Middle frontal gyrus (tissue), 1 donor: ENCODE measurements around the gene ACTN2.

ENCODE experiments used
- DNase-seq: peaks from one replicate; pipeline ENCODE4 v3.0.0-alpha.2; 2015; ENCODE audit warnings: low spot score; ENCODE audit errors: extremely low spot score

The ACTN2 gene

DNA sequence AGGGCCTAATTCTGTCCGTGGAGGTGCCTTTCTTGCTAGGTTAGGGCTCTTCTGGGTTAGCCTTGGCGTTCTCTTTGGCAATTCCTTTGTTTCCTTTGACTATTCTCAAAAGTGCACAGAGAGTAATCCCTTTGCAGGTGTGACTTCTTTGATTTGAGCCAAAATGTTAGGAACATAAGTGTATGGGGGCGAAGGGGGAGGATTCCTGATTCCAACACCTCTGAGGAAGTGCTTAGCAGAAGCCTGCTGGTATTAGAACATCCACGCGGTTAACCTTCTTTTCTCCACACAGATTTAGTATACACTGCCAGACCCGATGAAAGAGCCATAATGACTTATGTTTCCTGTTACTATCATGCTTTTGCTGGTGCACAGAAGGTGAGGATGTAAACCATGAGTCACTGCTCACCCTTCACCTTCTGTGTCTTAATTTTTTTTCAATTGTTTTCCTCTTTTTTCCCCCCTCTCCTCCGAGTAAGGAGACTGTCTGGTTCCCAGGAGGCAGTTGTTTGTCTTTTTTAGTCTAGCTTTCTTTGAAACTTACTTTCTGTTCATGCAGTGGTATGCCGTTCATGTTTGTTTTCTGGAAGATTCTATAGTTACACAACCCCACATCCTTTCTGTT, 48.0 kb downstream of the ACTN2 start:
- DNase-seq: no peak

DNA sequence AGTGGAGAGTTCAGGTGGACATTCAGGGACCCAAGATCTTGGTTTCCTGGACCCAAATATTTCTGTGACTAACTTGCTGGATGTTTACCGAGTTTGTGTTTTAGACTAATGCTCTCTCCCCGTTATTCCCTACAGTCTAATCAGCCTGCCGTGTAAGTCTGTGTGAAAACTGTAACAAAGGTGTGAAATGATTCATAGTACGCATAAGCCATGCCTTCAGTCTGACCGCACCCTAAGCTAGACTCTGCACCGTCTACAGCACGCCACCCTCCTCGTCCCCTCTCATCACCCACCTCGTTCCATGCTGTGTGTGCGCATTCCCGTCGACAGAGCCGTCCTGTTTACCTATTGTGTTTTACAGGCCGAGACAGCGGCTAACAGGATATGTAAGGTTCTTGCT, 50.5 kb downstream of the ACTN2 start:
- no peak for DNase-seq

DNA sequence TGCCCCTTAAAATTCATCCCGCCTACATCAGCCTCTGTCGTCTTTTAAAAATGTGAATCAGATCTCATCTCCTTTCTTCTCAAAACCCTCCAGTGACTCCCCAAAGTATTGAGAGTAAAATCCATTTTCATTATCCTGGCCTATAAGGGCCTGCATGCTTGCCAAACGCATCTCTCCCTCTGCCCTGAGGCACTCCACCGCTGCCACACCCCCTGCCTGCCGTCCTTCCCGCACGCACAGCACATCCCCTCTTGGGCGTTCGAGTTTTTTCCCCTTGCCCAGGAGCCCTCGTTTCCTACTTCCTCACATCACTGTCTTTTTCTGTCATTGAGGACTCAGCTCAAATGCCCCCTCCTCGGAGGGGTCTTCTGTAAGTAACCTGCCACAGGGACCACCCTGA, 55.5 kb downstream of the ACTN2 start:
- DNase-seq: no peak

DNA sequence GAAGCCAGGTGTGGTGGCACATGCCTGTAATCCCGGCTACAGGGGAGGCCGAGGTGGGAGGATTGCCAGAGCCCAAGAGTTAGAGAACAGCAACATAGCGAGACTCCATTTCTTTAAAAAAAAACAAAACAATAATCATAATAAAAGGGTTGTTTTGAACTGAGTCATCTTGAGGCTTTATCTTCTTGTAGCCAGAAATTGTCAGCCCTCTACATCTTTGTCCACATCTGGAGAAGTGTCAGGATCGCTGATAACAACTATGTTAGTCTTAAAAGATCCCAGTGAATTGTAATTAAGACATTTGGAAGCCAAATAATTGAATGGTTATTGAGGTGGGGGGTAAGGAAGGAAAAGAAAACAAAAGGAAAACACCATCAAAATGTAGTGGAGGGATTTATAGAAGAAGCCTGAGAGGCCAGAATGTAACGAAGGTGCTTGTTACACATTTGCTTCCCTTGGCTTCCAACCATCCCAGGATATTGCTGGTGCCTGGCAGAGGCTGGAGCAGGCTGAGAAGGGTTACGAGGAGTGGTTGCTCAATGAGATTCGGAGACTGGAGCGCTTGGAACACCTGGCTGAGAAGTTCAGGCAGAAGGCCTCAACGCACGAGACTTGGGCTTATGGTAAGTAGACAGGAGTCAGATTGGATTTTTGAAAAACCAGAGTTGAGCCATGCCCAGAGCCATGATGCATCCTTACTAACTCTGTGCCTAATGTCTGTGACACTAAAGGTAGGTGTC, 56.3 kb downstream of the ACTN2 start:
- no peak for DNase-seq

DNA sequence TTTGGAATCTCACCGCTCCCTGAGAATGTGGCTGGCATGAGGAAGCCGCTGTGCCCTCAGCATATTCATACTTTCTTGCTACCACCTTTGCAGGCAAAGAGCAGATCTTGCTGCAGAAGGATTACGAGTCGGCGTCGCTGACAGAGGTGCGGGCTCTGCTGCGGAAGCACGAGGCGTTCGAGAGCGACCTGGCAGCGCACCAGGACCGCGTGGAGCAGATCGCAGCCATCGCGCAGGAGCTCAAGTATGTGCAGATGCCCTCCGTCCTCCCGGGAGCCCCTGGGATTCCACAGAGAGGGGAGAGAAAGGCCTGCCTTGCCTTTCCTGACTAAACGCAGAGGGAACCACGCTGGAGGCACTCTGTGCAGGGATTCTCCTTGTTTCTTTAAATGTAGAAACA, 58.2 kb downstream of the ACTN2 start:
- DNase-seq: no peak

DNA sequence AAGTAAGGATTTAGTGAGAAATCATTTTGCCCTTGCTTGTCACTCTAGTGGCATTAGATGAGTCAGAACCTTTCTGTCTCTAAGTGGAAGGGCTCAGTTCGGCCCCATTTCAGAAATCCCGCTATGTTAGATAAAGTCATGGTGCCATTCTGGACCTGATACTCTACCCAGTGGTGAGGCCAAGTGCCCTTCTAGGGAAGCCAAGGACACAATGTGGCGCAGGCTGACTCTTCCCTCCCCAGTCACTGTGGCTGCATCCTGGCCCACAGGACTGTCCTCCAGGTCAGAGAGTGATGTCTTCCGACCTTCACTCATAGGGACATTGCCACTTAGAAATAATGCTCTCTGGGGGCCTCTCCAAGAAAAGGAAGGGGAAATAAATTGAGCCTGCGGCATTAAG, 60.5 kb downstream of the ACTN2 start:
- no peak for DNase-seq

DNA sequence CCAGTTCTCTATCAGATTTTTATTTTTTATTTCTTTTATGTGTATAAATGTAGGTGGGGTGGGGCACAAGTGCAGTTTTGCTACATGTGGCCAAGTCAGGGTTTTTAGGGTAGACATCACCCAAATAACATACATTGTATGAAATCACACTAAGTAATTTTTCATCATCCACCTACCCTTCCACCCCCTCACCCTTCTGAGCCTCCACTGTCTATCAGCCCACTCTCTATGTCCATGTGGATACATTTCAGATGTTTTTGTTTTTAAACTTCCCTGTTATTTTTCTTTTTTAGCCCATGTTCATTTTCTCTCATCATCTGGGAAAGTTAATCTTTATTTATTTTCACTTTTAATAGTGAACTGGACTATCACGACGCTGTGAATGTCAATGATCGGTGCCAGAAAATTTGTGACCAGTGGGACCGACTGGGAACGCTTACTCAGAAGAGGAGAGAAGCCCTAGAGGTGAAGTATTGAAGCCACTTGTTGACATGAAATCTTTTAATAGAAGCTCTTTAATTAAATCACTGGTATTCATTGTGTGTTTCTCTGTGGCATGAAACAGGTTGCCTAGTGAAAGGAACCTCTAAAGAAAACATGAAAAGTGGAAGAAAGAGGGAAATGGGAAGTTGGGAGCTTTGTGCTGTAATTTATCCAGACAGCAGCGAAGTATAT, 61.1 kb downstream of the ACTN2 start:
- no peak for DNase-seq

DNA sequence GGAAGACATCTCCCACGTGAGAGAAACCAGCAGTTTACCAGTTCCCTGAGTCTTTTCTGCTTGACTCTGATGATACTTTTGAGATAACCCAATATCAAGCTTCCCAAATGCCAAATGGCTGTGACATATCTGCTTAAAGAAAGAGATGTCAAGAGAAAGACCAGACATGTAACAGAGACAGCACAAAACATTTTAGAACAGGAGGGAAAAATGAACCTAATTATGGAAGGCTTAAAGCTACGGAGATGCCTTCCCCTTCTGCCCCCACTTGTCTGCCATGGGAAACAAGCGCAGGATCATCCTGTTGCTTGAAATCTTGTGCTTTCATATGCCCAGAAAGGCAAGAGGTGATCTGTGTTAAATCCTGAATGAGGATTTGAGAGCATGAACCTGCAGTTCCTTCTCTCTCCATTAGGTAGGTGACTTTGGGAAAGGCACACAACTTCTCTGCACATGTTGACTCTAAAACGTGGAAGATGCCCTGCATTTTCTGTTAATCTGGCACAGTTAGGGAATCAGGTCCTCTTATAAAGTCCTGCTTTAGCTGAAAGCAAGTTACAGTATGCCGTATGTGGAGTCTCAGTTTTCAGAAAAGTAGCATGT, 62.1 kb downstream of the ACTN2 start:
- DNase-seq: no peak

DNA sequence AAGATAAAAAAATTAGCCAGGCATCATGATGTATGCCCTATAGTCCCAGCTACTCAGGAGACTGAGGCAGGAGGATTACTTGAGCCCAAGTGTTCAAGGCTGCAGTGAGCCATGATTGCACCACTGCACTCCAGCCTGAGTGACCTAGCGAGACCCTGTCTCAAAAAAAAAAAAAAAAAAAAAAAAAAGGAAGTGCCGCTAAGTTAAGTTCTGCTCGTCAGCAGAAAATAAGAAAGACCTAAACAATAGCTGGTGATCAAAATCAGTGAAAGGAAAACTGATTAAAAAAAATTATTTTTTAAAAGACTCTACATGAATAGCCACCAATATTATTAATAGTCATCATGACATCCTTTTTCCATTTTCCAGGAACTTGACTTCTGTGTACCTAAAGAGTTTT, 64.6 kb downstream of the ACTN2 start:
- DNase-seq: no peak

DNA sequence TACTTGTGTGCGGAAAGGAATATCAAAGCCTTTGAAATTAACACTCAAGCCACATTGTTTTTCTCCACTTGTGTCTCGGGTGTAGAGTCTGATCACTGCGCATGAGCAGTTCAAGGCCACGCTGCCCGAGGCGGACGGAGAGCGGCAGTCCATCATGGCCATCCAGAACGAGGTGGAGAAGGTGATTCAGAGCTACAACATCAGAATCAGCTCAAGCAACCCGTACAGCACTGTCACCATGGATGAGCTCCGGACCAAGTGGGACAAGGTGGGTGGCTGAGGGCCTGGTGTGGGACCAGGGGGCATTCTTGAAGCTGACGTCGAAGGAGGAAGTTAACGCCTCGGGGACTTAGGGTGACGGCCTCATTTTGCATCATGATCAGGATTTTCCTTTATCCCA, 65.1 kb downstream of the ACTN2 start:
- no peak for DNase-seq

DNA sequence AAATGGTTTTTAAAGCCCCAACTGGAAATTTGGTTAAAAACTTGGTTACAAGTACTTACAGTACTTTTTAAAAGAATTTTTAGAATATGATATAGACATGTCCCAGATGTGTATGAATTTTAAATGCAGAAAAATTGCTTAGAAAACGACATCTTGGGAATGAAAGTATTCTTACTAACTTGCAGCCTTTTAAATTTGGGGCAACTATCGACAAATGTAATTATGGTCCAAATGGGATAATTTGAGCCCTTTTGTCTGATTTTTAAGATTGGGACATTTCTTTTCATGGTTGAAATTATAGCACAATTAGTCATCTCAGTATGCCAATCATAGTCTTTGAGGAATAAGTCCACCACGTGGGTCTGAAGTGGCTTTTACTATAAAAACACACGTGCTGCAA, 65.6 kb downstream of the ACTN2 start:
- DNase-seq: no peak

DNA sequence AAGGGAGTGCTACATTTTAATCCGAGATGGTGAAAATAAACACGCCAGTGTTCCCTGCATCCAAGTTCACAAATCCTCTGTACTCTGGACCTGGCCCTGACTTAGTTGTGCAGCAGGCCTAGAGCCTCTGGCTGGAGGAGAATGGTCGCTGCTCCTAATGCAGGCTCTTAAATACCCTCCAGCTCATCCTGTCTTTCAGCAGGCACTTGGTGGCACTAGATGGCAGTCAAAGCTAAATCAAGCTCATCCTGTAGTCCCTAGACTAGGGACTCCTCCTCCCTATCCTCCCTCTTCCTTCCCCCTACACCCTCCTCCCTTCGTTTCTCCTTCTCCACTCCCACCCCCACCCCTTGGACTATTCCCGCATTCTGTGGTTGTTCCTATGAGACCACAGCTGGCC, 67.2 kb downstream of the ACTN2 start:
- peak; percentile 6 for DNase-seq

DNA sequence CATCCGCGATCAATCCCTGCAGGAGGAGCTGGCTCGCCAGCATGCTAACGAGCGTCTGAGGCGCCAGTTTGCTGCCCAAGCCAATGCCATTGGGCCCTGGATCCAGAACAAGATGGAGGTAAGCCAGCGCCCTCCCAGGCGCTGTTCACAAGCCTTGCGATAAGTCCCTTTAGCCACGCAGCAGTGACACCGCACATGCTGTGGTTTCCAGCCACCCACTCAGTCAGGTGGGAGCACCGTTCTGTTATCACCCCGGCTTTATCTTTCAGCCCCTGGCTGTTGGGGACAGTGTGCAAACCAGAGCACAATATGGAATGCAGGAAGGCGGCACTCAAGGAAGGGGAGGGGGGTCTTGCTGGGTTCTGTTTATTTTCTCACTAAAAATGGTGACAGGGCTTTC, 67.7 kb downstream of the ACTN2 start:
- no peak for DNase-seq

DNA sequence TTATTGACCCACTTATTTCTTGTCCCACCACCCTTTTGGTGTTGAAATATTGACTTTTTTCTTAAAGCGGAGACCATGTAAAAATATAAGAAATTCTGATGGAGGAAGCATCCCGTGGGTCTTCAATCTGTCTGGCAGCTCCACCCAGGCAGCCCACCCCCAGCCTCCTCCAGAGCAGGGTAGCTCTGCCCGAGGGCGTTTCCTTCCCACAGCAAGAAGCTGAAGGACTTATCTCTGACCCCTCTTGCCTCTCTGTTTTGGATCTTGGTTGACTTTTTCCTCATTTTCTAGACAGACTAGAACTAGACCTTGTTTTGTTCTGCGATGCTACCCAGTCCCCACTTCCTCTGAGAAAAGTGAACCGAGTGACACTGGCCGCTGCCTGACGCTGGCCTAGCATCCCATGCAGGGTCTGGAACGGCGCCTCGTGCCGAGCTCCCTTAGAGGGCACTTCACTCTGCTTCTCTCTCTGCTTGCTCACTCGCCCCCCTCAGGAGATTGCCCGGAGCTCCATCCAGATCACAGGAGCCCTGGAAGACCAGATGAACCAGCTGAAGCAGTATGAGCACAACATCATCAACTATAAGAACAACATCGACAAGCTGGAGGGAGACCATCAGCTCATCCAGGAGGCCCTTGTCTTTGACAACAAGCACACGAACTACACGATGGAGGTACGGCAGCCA, 68.4 kb downstream of the ACTN2 start:
- DNase-seq: no peak

DNA sequence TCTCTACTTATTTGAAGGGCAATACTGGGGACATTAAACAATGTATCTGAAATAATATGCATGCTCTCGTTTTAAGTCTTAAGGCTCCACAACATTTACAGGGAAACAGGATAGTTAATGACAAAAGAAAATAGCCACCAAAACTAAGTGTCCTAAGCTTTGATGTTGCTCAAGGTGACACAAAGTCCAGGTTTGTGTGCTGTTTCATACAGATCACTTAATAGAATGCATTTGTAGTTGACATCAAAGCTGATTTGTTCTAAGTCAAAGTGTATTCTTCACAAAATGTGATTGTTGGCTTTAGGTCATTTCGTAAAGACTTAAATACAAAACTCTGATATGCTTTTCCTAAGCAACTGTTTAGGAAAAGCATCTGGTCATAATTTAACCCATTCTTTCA, 71.3 kb downstream of the ACTN2 start:
- DNase-seq: no peak

DNA sequence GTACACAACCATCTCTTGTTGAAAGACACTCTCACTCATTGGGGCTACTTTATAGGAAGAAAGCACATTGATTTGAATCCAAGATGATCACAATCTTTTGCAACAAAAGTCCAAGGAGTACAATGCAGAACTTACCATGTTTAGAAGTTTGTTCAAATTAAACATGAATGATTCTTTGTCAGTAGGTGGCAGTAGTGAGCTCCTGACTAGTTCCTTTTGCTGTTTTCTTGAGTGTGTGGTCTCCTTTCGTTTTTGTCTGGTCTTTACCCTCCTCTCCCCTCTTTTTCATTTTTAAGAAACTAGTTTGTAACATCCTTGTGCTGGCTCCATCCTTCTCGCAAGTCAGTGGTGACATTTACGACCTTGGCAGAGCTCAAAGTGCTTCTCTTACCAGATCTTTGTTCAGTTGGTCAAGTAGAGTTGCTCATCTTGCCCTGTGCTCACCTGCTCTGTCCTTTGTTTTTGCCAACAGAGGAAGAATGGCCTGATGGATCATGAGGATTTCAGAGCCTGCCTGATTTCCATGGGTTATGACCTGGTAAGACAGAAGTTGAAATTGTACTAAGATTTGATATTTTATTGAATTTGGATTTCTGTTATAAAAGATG, 73.1 kb downstream of the ACTN2 start:
- DNase-seq: peak; percentile 14

DNA sequence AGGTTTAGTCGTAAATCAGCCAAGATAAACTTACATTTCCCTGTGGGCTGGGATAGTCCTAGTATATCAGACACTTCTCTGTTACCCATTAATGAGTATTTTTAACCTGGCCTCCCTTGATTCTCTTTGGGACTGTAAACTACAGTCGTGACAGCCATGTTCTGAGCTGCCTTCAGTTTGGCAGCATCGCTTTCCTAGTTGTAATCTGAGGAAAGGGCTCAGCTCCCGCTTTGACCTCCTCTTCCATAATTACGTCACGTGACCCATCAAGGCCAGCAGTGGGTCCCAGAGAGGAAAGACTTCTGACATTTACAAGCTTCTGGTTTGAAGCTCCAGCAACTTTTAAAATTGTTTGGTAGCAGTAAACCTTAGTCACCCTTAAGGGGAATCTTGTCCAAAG, 74.2 kb downstream of the ACTN2 start:
- no peak for DNase-seq

DNA sequence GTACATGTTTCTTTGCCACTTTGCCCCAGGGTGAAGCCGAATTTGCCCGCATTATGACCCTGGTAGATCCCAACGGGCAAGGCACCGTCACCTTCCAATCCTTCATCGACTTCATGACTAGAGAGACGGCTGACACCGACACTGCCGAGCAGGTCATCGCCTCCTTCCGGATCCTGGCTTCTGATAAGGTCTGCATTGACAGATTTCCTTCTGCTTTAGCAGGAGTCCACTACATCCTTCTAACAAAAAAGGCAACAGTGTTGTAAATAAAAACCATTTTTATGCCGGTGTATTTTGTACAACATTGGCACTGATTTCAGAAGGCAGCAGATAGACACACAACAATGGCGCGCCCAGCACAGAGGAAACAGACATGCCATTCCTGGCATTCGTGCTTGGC, 74.7 kb downstream of the ACTN2 start:
- no peak for DNase-seq

DNA sequence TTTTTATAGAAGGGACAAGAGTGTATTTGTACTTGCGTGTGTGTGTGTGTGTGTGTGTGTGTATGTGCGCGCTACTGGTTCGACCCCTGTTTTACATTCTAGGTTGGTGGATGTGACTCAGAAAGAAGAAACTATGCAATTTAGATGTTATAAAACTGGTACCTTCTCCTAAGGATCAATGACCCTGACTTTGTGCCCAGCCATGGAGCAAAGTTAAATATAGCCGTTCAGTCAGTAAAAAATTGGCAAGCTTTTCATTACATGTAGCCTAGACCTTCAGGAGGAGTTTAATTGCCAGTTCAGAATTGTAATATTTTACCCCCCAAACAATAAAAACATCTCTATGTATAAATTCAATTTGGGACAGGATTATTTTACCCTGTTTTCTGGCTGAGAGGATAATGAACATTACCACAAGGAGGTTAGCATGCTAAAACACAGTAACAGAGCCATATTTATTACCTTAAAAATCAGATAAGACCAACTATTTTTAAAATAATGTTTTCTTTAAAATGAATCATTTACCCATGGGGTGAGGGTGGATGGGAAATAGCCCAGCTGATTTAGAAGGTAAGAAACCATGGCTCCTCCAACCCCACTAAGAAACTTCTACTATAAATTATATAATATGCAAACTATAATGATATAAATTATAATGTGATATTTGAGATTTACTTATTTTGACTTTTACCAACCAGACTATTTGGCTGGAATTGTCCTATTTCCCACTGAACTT, 75.3 kb downstream of the ACTN2 start:
- no peak for DNase-seq

DNA sequence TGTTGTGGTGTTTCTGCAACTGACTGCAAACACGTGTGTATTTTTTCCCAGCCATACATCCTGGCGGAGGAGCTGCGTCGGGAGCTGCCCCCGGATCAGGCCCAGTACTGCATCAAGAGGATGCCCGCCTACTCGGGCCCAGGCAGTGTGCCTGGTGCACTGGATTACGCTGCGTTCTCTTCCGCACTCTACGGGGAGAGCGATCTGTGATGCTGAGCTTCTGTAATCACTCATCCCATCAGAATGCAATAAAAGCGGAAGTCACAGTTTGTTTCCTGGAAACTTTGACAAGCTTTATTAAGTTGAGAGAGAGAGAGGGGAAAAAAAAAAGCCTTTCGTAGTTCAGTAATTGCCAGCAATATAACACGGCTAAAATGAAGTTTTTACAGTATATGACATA, 76.1 kb downstream of the ACTN2 start:
- no peak for DNase-seq

DNA sequence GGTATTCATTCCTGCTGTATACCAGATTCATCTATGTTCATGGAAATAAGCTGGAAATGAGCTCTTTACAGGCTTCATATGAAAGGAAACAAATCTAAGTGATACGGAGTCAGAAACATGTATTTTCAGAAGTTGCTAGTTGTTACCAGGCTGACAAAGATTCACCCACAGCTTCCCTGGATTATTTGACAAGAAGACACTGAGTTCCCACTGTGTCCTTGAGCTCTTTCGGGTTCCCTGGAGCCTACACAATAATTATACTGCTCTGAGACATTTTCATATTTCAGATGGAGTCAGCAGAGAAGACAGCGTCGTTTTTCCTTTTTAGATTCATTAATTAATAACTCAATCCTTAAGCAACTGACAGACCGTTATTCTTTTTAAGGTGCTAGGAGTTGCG, 79.5 kb downstream of the ACTN2 start:
- DNase-seq: no peak
